MM.1S (cell line): ENCODE measurements around the gene ASPSCR1.

Source experiments
- DNase-seq: peaks from one replicate; pipeline ENCODE4 v3.0.0-alpha.2; 2015
- H2AFZ ChIP-seq: fragments of 300-600 bp; sonication (generic); 2 replicates; pipeline ENCODE4 v1.6.0; 2016; ENCODE audit warnings: antibody characterized with exemption, low read length
- H3F3A ChIP-seq: fragments of 300-600 bp; sonication (generic); 2 replicates; pipeline ENCODE4 v1.6.1; 2016; ENCODE audit warnings: mild to moderate bottlenecking, antibody characterized with exemption, low read length, moderate library complexity, mixed read lengths; ENCODE audit not compliant: insufficient read depth
- H3K27ac ChIP-seq: fragments of 300-600 bp; sonication (generic); 2 replicates; pipeline ENCODE4 v1.5.1; 2016; ENCODE audit warnings: mild to moderate bottlenecking, low read length
- H3K27me3 ChIP-seq: fragments of 300-600 bp; sonication (generic); replicated peaks from 2 replicates; pipeline ENCODE4 v1.6.0; 2016; ENCODE audit warnings: low read length; ENCODE audit not compliant: insufficient read depth
- H3K36me3 ChIP-seq: fragments of 300-600 bp; sonication (generic); replicated peaks from 2 replicates; pipeline ENCODE4 v1.6.1; 2016; ENCODE audit warnings: mild to moderate bottlenecking, low read length, mixed read lengths; ENCODE audit not compliant: insufficient read depth
- H3K4me1 ChIP-seq: fragments of 300-600 bp; sonication (generic); 2 replicates; pipeline ENCODE4 v1.6.1; 2016; ENCODE audit warnings: low read length, mixed read lengths
- H3K4me2 ChIP-seq: fragments of 300-600 bp; sonication (generic); 2 replicates; pipeline ENCODE4 v1.6.0; 2016; ENCODE audit warnings: low read depth, low read length
- H3K4me3 ChIP-seq: fragments of 300-600 bp; sonication (generic); 2 replicates; pipeline ENCODE4 v1.5.1; 2016; ENCODE audit warnings: low read length, mixed read lengths
- H3K79me2 ChIP-seq: fragments of 300-600 bp; sonication (generic); 2 replicates; pipeline ENCODE4 v1.6.1; 2016; ENCODE audit warnings: mixed run types, low read length, mixed read lengths
- H3K9ac ChIP-seq: fragments of 300-600 bp; sonication (generic); 2 replicates; pipeline ENCODE4 v1.6.1; 2016; ENCODE audit warnings: low read length, mixed read lengths
- H3K9me2 ChIP-seq: fragments of 300-600 bp; sonication (generic); replicated peaks from 2 replicates; pipeline ENCODE4 v1.6.1; 2016; ENCODE audit warnings: mild to moderate bottlenecking, low read length, mixed read lengths; ENCODE audit not compliant: insufficient read depth
- H3K9me3 ChIP-seq: fragments of 300-600 bp; sonication (generic); replicated peaks from 2 replicates; pipeline ENCODE4 v1.6.1; 2016; ENCODE audit warnings: mild to moderate bottlenecking, low read length, mixed read lengths; ENCODE audit not compliant: insufficient read depth
- H4K20me1 ChIP-seq: fragments of 300-600 bp; sonication (generic); 2 replicates; pipeline ENCODE4 v1.6.1; 2016; ENCODE audit warnings: mild to moderate bottlenecking, low read length, moderate library complexity, mixed read lengths; ENCODE audit not compliant: insufficient read depth
- CTCF ChIP-seq: fragments of 300-600 bp; sonication (generic); IDR thresholded peaks from 2 replicates; pipeline ENCODE4 v1.5.1; 2016; ENCODE audit warnings: antibody characterized with exemption, low read length, mixed read lengths
- EZH2 ChIP-seq: fragments of 300-600 bp; sonication (generic); optimal IDR thresholded peaks from 2 replicates; pipeline ENCODE3; 2017; ENCODE audit warnings: low read depth, mild to moderate bottlenecking, antibody characterized with exemption, low read length, mixed read lengths
- EZH2phosphoT487 ChIP-seq: fragments of 300-600 bp; sonication (generic); IDR thresholded peaks from 2 replicates; pipeline ENCODE4 v1.6.1; 2018; ENCODE audit warnings: antibody characterized with exemption, low read length

Gene ASPSCR1

DNA sequence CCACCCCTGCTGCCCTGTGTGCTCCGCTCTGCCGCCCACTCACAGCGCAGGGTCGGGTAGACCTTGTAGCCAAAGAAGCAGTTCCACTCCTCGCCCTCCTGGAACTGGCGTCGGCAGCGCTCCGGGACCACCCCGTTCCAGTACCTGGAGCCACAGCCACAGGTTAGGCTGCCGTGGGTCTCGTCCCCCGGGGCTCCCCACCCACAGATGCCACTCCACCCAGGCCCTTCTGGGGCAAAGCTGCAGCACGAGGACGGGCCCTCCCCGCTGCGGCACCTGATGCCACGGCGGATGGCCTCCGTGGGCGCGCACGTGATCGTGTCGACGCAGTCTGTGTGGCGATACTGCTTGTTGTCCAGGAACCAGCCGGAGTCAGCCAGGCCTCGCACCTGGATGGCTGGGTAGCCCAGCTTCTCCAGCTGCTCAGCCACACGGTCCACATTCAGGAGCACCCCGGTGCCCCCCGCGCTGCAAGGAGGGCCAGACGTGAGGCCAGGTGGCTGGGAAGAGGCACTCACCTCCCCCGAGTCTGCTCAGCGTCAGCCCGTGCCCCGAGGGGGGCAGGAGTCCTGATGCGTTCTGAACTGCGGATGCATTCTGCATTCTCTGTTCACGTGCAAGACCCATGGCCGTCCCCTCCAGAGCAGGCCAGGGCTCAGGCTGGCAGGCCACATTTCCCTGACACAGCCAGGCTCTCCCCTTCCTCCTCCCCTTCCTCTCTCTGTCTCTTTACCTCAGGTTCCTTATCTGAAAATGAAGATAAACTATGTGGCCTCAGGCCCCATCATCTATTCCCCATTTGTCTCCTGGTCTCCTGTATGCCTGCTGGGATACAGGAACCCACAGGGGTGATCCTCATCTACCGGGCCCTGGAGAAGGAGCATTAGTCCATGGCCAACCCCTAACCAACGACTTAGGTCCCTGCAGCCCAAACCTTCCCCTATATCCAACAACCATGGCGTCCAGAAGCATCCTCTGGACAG lies 20.5 kb upstream of the ASPSCR1 start:
- Histone ChIP-seq H3K9me3 (no peaks in the 10 kb centered on the region), H3K4me2 (no peak overlapping the region), H3K36me3 (no peaks in the 10 kb centered on the region), H3F3A (no peaks in the 10 kb centered on the region), H2AFZ (no peak overlapping the region), H3K27ac (no peak overlapping the region), H3K27me3 (peaks cover 54% of the 10 kb centered on the region), H3K79me2 (no peaks in the 10 kb centered on the region), H3K9me2 (no peaks in the 10 kb centered on the region), H4K20me1 (no peaks in the 10 kb centered on the region), H3K9ac (no peak overlapping the region), H3K4me1 (no peaks in the 10 kb centered on the region), H3K4me3 (no peak overlapping the region)
- DNase-seq = no peak
- no peak for TF ChIP-seq EZH2phosphoT487
- TF ChIP-seq EZH2 = no peak

DNA sequence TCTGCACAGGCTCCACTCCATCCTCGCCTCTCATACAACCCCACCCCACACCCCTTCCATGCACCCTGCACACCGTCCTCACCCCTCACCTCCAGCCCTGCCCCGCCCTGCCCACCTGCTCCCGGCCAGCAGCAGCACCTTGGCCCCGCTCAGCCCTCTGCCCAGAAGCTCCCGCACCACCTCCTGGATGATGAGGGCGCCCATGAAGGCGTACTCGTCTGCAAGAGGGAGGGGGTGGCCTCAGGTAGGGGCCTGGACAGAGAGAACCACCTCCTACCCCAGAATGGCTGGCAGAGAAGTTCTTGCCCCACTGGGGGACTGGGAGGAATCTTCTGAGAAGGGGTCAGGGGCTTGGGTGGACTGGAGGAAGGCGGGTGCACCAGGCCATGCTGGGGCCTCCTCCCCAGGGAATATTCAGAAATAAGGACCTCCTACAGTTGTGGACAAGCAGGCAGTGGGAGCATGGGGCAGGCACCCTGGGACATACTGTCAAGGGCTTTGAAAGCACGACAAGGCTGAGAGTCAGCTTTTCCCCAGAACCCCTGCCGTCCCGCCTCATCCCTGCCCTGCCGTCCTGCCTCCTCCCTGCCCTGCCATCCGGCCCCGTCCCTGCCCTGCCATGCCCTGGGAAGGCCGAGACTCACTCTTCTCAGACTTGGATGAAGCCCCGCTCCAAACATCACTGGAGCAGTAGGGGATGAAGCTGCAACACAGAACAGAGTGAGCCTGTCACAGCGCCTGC lies 19.6 kb upstream of the ASPSCR1 start:
- TF ChIP-seq CTCF (no peak), EZH2phosphoT487 (no peak), EZH2 (no peak)
- Histone ChIP-seq H3K9ac (no peak overlapping the region), H3K27ac (no peak overlapping the region), H3K79me2 (no peaks in the 10 kb centered on the region), H3K27me3 (peaks cover 59% of the 10 kb centered on the region), H3K9me3 (no peaks in the 10 kb centered on the region), H3F3A (no peaks in the 10 kb centered on the region), H4K20me1 (no peaks in the 10 kb centered on the region), H3K36me3 (no peaks in the 10 kb centered on the region), H3K9me2 (no peaks in the 10 kb centered on the region), H3K4me1 (no peaks in the 10 kb centered on the region), H3K4me2 (no peak overlapping the region), H2AFZ (no peak overlapping the region), H3K4me3 (no peak overlapping the region)
- DNase-seq = no peak

GRCh38 chr17:81958633-81959342 lies 18.6 kb upstream of the ASPSCR1 start:
- TF ChIP-seq EZH2phosphoT487 (no peak), CTCF (no peak), EZH2 (no peak)
- Histone ChIP-seq H3K9me3 (no peaks in the 10 kb centered on the region), H3K9me2 (no peaks in the 10 kb centered on the region), H3K36me3 (no peaks in the 10 kb centered on the region), H2AFZ (no peak overlapping the region), H3K27me3 (peaks cover 64% of the 10 kb centered on the region), H3K9ac (no peak overlapping the region), H4K20me1 (no peaks in the 10 kb centered on the region), H3K27ac (no peak overlapping the region), H3K4me3 (no peak overlapping the region), H3F3A (no peaks in the 10 kb centered on the region), H3K4me1 (no peaks in the 10 kb centered on the region), H3K4me2 (no peak overlapping the region), H3K79me2 (no peaks in the 10 kb centered on the region)
- DNase-seq = no peak
